Mesodermal cell (in vitro differentiated cells): ENCODE results near the gene SPINK13.
"Not testable (repeated sequence)": the region's sequence is repeated elsewhere in the genome, so short reads cannot be mapped to it uniquely, and the experiment has no call there.

Experiments used
- H3K27ac ChIP-seq: 2 replicates; pipeline ENCODE4 v1.7.0; 2013; ENCODE audit warnings: mild to moderate bottlenecking, low read depth, low read length, moderate library complexity; ENCODE audit not compliant: severe bottlenecking
- H3K36me3 ChIP-seq: 2 replicates; pipeline ENCODE4 v1.7.1; 2013; ENCODE audit warnings: mild to moderate bottlenecking, low read length, moderate library complexity; ENCODE audit not compliant: control insufficient read depth, insufficient read depth
- H3K4me1 ChIP-seq: one replicate; pipeline ENCODE4 v1.7.1; 2013; ENCODE audit warnings: mild to moderate bottlenecking, low read length; ENCODE audit not compliant: insufficient read depth, control insufficient read depth, poor library complexity, severe bottlenecking
- H3K4me3 ChIP-seq: 2 replicates; pipeline ENCODE4 v1.7.0; 2013; ENCODE audit warnings: low read length, control low read depth, mild to moderate bottlenecking; ENCODE audit not compliant: insufficient read depth, poor library complexity, severe bottlenecking; ENCODE audit errors: extremely low read depth
- H3K9me3 ChIP-seq: 2 replicates; pipeline ENCODE4 v1.7.1; 2013; ENCODE audit warnings: mild to moderate bottlenecking, low read length, moderate library complexity; ENCODE audit not compliant: control insufficient read depth
- WGBS, 2 experiments: methylation state at CpG; one replicate each; pipeline ENCODE4 v1.1.5; 2013; ENCODE audit warnings: missing lambda C conversion rate in 2 of 2; ENCODE audit not compliant: insufficient coverage in 2 of 2; 5-methylcytosine and 5-hydroxymethylcytosine counted together

SPINK13 gene

DNA sequence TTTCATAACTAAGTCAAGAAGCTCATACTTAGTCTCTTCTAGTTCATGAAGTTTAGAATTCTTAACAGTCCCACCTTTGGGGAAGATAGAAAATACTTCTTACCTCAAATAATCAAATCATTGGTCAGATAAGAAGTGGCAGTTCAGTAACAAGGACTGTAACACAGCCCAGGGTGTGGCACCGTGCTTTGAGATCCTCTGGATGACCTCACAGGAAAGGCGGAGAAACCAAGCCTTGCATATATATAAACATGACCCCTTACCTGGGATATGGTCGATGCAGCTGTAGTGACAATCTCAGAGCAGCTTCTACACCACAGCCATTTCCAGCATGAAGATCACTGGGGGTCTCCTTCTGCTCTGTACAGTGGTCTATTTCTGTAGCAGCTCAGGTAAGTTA, 43.6 kb downstream of the SPINK13 start, which contains the start of gene SPINK7:
Gene SPINK7, plus strand, starts transcription at position 271 of the 400 bp plus-strand sequence. Its CDS starts 61 bp downstream, at position 332.
- H3K36me3 ChIP-seq: no peaks in the 10 kb centered on the region
- no peak within 1 kb of the TSS for H3K27ac ChIP-seq
- H3K4me1 ChIP-seq: no peaks in the 10 kb centered on the region
- H3K9me3 ChIP-seq: peaks cover 13% of the 10 kb centered on the region
- H3K4me3 ChIP-seq: no peak within 1 kb of the TSS
- WGBS, 2 experiments: 69 to 90% methylated on average over 2 of the region's 3 CpGs

DNA sequence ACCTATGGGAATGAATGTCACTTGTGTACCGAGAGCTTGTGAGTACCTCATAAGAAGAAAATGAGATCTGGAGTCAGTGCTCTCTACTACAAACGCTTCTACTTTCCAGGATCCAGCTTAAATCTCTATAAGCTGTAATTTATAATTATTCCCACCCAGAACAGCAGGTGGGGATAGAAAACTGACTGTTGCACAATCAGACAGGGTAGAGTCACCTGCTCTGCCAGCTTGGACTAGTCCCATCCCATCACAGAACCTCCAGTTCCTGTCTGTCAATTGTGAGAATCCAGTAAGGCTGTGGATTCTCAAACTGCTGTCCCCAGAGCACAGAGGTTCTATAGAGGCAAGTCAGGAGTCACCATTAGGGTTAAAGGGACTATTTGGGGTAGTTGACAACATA, 45.6 kb downstream of the SPINK13 start:
- no peaks in the 10 kb centered on the region for H3K4me1 ChIP-seq
- WGBS, 2 experiments: 100% methylated on average over 1 of the region's 2 CpGs; no CpG with 5 or more reads in 1 of the 2 experiments
- H3K4me3 ChIP-seq: no peak overlapping the region
- H3K27ac ChIP-seq: no peak overlapping the region
- no peaks in the 10 kb centered on the region for H3K36me3 ChIP-seq
- H3K9me3 ChIP-seq: peaks cover 4% of the 10 kb centered on the region

DNA sequence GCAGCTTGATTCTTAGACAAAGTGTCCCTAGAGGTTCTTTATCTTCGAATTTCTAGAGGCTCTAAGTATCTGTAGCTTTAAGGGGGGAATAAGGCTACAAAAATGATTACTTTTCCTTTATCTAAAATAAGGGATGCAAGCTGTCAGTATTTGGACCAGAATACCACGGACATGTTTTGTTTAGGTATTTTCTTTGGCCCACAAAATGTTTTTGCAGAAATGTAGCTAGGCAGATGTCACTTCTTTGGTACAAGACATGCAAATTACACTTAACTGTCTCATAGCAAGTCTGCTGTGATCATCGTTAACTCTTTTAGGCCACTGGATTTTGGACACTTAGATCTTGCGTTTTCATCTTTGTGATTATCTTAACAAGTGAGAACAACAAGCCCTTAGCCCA, 46.1 kb downstream of the SPINK13 start:
- H3K27ac ChIP-seq: no peak overlapping the region
- 82% methylated on average over 2 of the region's 4 CpGs; no CpG with 5 or more reads in 1 of the 2 experiments for WGBS, 2 experiments
- H3K4me3 ChIP-seq: no peak overlapping the region
- H3K36me3 ChIP-seq: no peaks in the 10 kb centered on the region
- H3K9me3 ChIP-seq: no peaks in the 10 kb centered on the region
- H3K4me1 ChIP-seq: no peaks in the 10 kb centered on the region

DNA sequence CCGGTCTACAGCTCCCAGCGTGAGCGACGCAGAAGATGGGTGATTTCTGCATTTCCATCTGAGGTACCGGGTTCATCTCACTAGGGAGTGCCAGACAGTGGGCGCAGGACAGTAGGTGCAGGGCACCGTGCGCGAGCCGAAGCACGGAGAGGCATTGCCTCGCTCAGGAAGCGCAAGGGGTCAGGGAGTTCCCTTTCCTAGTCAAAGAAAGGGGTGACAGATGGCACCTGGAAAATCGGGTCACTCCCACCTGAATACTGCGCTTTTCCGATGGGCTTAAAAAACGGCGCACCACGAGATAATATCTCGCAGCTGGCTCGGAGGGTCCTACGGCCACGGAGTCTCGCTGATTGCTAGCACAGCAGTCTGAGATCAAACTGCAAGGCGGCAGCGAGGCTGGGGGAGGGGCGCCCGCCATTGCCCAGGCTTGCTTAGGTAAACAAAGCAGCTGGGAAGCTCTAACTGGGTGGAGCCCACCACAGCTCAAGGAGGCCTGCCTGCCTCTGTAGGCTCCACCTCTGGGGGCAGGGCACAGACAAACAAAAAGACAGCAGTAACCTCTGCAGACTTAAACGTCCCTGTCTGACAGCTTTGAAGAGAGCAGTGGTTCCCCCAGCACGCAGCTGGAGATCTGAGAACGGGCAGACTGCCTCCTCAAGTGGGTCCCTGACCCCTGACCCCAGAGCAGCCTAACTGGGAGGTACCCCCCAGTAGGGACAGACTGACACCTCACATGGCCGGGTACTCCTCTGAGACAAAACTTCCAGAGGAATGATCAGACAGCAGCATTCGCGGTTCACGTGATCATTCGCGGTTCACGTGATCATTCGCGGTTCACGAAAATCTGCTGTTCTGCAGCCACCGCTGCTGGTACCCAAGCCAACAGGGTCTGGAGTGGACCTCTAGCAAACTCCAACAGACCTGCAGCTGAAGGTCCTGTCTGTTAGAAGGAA, 51.7 kb downstream of the SPINK13 start:
- H3K9me3 ChIP-seq, H3K27ac ChIP-seq, H3K4me1 ChIP-seq, H3K36me3 ChIP-seq: not testable (repeated sequence)
- WGBS, 2 experiments: 50 to 53% methylated on average over 18 to 22 of the region's 42 CpGs
- peak overlapping the region; percentile 19 for H3K4me3 ChIP-seq

DNA sequence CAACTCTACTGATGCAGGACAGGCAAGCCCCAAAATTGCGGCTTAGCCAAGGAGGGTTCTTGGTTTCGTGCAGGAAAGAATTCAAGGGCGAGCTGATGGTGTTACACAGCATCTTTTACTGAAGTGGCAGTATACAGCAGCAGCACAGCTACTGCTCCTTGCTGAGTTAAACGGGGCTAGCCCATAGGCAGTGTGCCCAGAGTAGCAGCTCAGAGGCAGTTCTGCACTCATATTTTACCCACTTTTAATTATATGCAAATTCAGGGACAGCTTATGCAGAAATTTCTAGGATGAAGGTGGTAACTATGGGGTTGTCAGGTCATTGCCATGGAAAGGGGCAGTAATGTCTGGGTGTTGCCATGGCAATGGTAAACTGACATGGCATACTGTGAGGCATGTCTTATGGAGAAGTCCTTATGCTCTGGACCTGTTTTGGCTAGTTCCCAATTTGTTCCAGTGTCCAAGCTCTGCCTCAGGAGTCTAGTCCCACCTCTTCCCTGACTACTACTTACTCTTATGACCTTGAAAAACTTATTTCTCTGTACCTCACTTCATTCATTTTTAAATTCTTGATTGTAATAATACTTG, 64.8 kb downstream of the SPINK13 start:
- no peaks in the 10 kb centered on the region for H3K36me3 ChIP-seq
- no peak overlapping the region for H3K27ac ChIP-seq
- H3K9me3 ChIP-seq: no peaks in the 10 kb centered on the region
- no peak overlapping the region for H3K4me3 ChIP-seq
- no peaks in the 10 kb centered on the region for H3K4me1 ChIP-seq
- WGBS, 2 experiments: 87 to 97% methylated on average over 3 of the region's 4 CpGs

DNA sequence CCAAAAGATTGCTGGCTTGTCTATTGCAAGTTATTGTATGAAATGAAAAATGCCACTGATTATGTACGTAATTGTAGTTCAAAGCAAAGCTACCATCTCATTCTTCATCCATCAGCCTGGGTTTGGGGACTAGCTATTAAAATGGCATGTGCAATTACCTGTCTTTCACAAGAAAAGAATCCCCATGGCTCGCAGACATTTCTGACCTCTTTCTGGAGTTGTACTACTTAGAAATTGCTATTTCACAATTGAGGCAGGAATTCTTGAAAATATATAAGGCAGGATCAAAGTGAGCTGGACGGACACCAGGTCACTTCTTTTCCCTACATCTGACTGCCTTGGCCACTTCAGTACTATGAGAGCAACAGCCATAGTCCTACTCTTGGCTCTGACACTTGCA, 66.7 kb downstream of the SPINK13 start, which contains the start of gene SPINK9:
Gene SPINK9, plus strand, starts transcription at position 301 of the 400 bp plus-strand sequence. Its CDS starts 55 bp downstream, at position 356.
- Histone ChIP-seq H3K36me3 (no peaks in the 10 kb centered on the region), H3K27ac (no peak within 1 kb of the TSS), H3K4me1 (no peaks in the 10 kb centered on the region), H3K4me3 (no peak within 1 kb of the TSS), H3K9me3 (no peaks in the 10 kb centered on the region)
- WGBS, 2 experiments: 80 to 100% methylated on average over 1 of the region's 3 CpGs
